Upper lobe of left lung (tissue), 6 donors: Measurements from ENCODE around the gene MVK. TPM values are rescaled to one million over a fixed set of nuclear protein-coding genes. Genes with fewer than 3 reads are reported as not detected.

Source experiments
- ATAC-seq, 2 donors: fragments of 200-7000 bp; cut with Tn5 transposase; one replicate each; pipeline ENCODE4 v1.9.1; 2022; ENCODE audit warnings: mild to moderate bottlenecking in 2 of 2, moderate library complexity in 2 of 2; ENCODE audit not compliant: low FRiP score in 2 of 2
- DNase-seq, 2 donors: peaks; one replicate each; pipeline ENCODE4 v3.0.0-alpha.2; 2019 to 2020
- H3K27ac ChIP-seq, 4 donors: fragments of 200-600 bp; sonication (generic); one replicate each; pipeline ENCODE4 v1.5.1; 2016 to 2019
- H3K27me3 ChIP-seq, 4 donors: fragments of 200-600 bp; sonication (generic); one replicate each; pipeline ENCODE4 v1.5.1; 2017 to 2019
- H3K36me3 ChIP-seq, 4 donors: fragments of 200-600 bp; sonication (generic); one replicate each; pipeline ENCODE4 v1.5.1; 2016 to 2019
- H3K4me1 ChIP-seq, 4 donors: fragments of 200-600 bp; sonication (generic); one replicate each; pipeline ENCODE4 v1.5.1; 2018 to 2019
- H3K4me3 ChIP-seq, 4 donors: fragments of 200-600 bp; sonication (generic); one replicate each; pipeline ENCODE4 v1.5.1; 2017 to 2019; ENCODE audit warnings: mild to moderate bottlenecking in 2 of 4, moderate library complexity in 1 of 4
- H3K9me3 ChIP-seq, 4 donors: fragments of 200-600 bp; sonication (generic); one replicate each; pipeline ENCODE4 v1.5.1; 2018 to 2019
- EP300 ChIP-seq, 4 donors: sonication (generic); formaldehyde crosslinking; IDR thresholded peaks; one replicate each; pipeline ENCODE4 v1.5.1; 2017; ENCODE audit warnings: antibody characterized with exemption in 4 of 4, control low read depth in 2 of 4
- POLR2A ChIP-seq, 4 donors: fragments of 450-650 bp; IDR thresholded peaks; one replicate each; pipeline ENCODE4 v1.5.1; 2016 to 2017; ENCODE audit warnings: antibody characterized with exemption in 4 of 4, mild to moderate bottlenecking in 2 of 4
- POLR2AphosphoS5 ChIP-seq, 2 donors: sonication (generic); formaldehyde crosslinking; IDR thresholded peaks; one replicate each; pipeline ENCODE4 v1.5.1; 2017; ENCODE audit warnings: antibody characterized with exemption in 2 of 2
- WGBS, 2 donors: methylation state at CpG; one replicate each; pipeline ENCODE4 v1.1.5; 2017 to 2018; 5-methylcytosine and 5-hydroxymethylcytosine counted together
- total RNA-seq, 6 donors: library from RNA; depleted of rRNA in 4 of 6; stranded (reverse); fragments of >200 nt in 4 of 6; gene quantifications; one replicate each; pipeline versions ENCODE4 v1.1.0 to v1.2.1, GENCODE V29; 2016 to 2021
- TF ChIP-seq, protein P1 (sequence below), 6 experiments: fragments of 450-650 bp in 4 of 6; fragments of 200-600 bp in 2 of 6; sonication (generic) in 2 of 6; IDR thresholded peaks; one replicate each; pipeline ENCODE4 v1.5.1; 2016 to 2019; ENCODE audit warnings: antibody characterized with exemption in 6 of 6
- donor health status: DM: no; HTN: no; CAD: no; lungs with moderate emphysema.
- donor health status: DM: no; HTN: yes; CAD: no; lungs with severe emphysema.

MVK gene
- total RNA-seq, 6 donors from 2014 or later: 22.2 to 56.2 (median 41.5) TPM

DNA sequence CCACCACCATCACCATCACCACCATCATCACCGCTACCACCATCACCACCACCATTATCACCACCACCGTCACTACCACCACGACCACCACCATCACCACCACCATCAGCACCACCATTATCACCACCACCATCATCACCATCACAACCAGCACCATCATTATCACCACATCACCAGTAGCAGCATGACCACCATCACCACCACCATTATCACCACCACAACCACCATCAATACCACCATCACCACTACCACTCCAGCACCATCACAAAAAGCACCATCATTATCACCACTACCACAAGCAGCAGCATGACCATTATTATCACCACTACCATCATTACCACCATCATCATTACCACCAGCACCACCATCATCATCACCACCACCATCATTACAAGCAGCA is 62.1 kb downstream of the MVK start:
- DNase-seq (no peak), ATAC-seq (no peak)
- H3K36me3 ChIP-seq: no peaks in the 10 kb centered on the region
- H3K4me1 ChIP-seq: no peaks in the 10 kb centered on the region
- WGBS, 2 donors: 96 to 97% methylated on average over 3 of the region's 3 CpGs
- H3K27me3 ChIP-seq: no peaks in the 10 kb centered on the region
- H3K4me3 ChIP-seq: no peak overlapping the region
- no peaks in the 10 kb centered on the region for H3K9me3 ChIP-seq
- TF ChIP-seq POLR2AphosphoS5 (IDR thresholded peaks at IDR 0.05) (no peak), POLR2A (IDR thresholded peaks at IDR 0.05) (no peak), EP300 (IDR thresholded peaks at IDR 0.05) (no peak)
- TF ChIP-seq, protein P1, sequence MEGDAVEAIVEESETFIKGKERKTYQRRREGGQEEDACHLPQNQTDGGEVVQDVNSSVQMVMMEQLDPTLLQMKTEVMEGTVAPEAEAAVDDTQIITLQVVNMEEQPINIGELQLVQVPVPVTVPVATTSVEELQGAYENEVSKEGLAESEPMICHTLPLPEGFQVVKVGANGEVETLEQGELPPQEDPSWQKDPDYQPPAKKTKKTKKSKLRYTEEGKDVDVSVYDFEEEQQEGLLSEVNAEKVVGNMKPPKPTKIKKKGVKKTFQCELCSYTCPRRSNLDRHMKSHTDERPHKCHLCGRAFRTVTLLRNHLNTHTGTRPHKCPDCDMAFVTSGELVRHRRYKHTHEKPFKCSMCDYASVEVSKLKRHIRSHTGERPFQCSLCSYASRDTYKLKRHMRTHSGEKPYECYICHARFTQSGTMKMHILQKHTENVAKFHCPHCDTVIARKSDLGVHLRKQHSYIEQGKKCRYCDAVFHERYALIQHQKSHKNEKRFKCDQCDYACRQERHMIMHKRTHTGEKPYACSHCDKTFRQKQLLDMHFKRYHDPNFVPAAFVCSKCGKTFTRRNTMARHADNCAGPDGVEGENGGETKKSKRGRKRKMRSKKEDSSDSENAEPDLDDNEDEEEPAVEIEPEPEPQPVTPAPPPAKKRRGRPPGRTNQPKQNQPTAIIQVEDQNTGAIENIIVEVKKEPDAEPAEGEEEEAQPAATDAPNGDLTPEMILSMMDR (IDR thresholded peaks at IDR 0.05): no peak
- no peak overlapping the region for H3K27ac ChIP-seq

DNA sequence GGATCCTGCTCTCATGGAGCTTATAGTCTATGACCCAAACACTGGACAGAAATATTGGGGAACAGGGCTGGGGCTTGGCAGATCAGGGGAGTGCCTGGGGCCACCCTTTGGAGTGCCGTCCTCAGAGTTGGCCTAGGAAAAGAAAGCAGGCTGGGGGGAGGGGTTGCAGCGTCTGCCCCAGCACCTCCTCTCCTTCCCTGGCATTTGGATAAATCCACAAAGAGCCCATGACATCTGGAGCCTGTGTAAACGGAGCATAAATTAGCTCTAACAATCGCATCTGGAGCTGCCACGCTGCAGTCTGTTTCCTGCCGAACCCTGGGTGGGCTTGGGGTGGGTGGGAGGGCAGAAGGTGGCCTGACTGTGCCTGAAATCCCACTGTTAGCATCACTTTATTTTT is 63.8 kb downstream of the MVK start:
- 0 to 3% methylated on average over 3 to 6 of the region's 6 CpGs for WGBS, 2 donors
- H3K36me3 ChIP-seq: no peaks in the 10 kb centered on the region

DNA sequence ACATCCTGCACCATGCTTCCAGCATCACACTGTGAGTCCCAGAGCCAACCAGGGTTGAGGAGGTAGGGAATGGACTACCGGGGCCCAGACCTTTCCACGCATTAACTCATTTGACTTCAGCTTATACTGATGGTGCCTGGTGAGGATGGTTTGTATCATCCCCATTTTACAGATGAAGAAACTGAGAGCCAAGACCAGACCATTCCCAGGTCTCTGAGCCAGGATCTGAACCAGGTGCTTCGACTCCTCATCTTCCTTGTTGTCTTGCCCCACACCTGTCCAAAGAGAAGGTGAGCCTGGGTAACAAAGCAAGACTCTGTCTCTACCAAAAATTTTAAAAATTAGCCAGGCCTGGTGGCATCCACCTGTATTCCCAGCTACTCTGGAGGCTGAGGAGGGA is 64.4 kb downstream of the MVK start:
- no peaks in the 10 kb centered on the region for H3K9me3 ChIP-seq
- DNase-seq (no peak), ATAC-seq (no peak)
- H3K36me3 ChIP-seq: no peaks in the 10 kb centered on the region
- no peaks in the 10 kb centered on the region for H3K4me1 ChIP-seq
- no peaks in the 10 kb centered on the region for H3K27me3 ChIP-seq
- 85 to 92% methylated on average over 3 of the region's 3 CpGs for WGBS, 2 donors
- no peak overlapping the region for H3K27ac ChIP-seq
- TF ChIP-seq POLR2AphosphoS5 (IDR thresholded peaks at IDR 0.05) (no peak), POLR2A (IDR thresholded peaks at IDR 0.05) (no peak), EP300 (IDR thresholded peaks at IDR 0.05) (no peak)
- TF ChIP-seq, protein P1 (IDR thresholded peaks at IDR 0.05): no peak
- H3K4me3 ChIP-seq: no peak overlapping the region

More for the DNA sequence above, 63.8 kb downstream of the MVK start:
- H3K9me3 ChIP-seq: no peaks in the 10 kb centered on the region
- no peak for TF ChIP-seq EP300 (IDR thresholded peaks at IDR 0.05)
- no peak for TF ChIP-seq POLR2AphosphoS5 (IDR thresholded peaks at IDR 0.05)
- no peak for TF ChIP-seq POLR2A (IDR thresholded peaks at IDR 0.05)
- TF ChIP-seq, protein P1 (IDR thresholded peaks at IDR 0.05): no peak
- H3K4me1 ChIP-seq: no peaks in the 10 kb centered on the region
- no peaks in the 10 kb centered on the region for H3K27me3 ChIP-seq
- no peak overlapping the region for H3K4me3 ChIP-seq
- DNase-seq: no peak
- no peak overlapping the region for H3K27ac ChIP-seq
- ATAC-seq: no peak

DNA sequence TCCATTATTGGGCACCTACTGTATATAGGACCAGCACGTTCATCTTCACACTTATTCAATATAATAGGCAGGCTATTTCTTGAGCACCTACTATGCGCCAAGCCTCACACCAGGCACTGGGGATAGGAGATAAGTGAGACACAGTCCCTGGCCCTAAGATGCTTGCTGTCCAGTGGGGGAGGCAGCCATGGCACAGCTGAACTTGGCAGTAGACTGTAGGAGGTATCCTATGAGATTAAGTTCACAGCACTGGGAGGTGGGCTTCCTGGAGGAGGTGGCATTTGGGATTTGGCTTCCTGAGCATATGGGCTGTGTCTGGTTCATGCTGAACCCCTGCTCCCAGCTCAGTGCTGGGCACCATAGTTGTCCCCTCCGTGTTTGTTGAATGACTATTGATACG is 65.1 kb downstream of the MVK start:
- Histone ChIP-seq H3K36me3 (no peaks in the 10 kb centered on the region), H3K4me3 (no peak overlapping the region), H3K27ac (no peak overlapping the region), H3K27me3 (no peaks in the 10 kb centered on the region), H3K9me3 (no peaks in the 10 kb centered on the region), H3K4me1 (no peaks in the 10 kb centered on the region)
- DNase-seq: no peak
- no peak for ATAC-seq
- 79 to 94% methylated on average over 4 of the region's 4 CpGs for WGBS, 2 donors
- TF ChIP-seq EP300 (IDR thresholded peaks at IDR 0.05) (no peak), POLR2A (IDR thresholded peaks at IDR 0.05) (no peak), POLR2AphosphoS5 (IDR thresholded peaks at IDR 0.05) (no peak)
- TF ChIP-seq, protein P1 (IDR thresholded peaks at IDR 0.05): no peak

DNA sequence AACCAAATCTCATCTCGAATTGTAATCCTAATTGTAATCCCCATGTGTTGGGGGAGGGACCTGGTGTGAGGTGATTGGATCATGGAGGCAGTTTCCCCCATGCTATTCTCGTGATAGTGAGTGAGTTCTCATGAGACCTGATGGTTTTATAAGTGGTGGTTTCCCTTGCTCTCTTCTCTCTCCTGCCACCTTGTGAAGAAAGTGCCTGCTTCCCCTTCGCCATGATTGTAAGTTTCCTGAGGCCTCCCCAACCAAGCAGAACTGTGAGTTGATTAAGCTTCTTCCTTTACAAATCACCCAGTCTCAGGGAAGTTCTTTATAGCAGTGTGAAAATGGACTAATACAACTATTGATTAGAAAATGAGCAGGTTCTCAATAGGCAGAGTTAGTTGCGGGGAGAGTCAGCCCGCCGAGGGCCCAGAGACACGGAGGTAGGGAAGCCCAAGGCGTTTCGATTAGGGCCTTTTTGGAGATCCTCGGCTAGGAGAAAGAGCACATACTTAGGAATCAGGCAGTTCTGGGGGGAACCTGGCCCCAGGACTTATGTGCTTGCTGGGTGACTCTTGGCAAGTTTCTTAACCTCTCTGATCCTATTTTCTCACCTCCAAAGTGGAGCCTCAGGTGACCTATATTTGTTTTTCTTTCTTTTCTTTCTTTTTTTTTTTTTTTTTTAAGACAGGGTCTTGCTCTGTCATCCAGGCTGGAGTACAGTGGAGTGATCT is 65.7 kb downstream of the MVK start:
- H3K4me3 ChIP-seq: no peak overlapping the region
- DNase-seq (no peak), ATAC-seq (no peak)
- no peaks in the 10 kb centered on the region for H3K4me1 ChIP-seq
- no peaks in the 10 kb centered on the region for H3K27me3 ChIP-seq
- H3K27ac ChIP-seq: no peak overlapping the region
- no peaks in the 10 kb centered on the region for H3K36me3 ChIP-seq
- no peaks in the 10 kb centered on the region for H3K9me3 ChIP-seq
- TF ChIP-seq POLR2A (IDR thresholded peaks at IDR 0.05) (no peak), EP300 (IDR thresholded peaks at IDR 0.05) (no peak), POLR2AphosphoS5 (IDR thresholded peaks at IDR 0.05) (no peak)
- TF ChIP-seq, protein P1 (IDR thresholded peaks at IDR 0.05): no peak
- 78 to 81% methylated on average over 10 of the region's 10 CpGs for WGBS, 2 donors
